Activated CD4-positive, CD25-positive, alpha-beta regulatory T cell treated with anti-CD3 and anti-CD28 coated beads, Interleukin-2, amount 50 U/mL, for 72 hours (primary cell): ENCODE measurements around the gene METTL13.
A peak's percentile ranks its signal among the peaks of the same experiment; 100 is the strongest.

Source experiments
- DNase-seq: peaks from one replicate; pipeline ENCODE4 v3.0.0; 2021

The METTL13 gene

DNA sequence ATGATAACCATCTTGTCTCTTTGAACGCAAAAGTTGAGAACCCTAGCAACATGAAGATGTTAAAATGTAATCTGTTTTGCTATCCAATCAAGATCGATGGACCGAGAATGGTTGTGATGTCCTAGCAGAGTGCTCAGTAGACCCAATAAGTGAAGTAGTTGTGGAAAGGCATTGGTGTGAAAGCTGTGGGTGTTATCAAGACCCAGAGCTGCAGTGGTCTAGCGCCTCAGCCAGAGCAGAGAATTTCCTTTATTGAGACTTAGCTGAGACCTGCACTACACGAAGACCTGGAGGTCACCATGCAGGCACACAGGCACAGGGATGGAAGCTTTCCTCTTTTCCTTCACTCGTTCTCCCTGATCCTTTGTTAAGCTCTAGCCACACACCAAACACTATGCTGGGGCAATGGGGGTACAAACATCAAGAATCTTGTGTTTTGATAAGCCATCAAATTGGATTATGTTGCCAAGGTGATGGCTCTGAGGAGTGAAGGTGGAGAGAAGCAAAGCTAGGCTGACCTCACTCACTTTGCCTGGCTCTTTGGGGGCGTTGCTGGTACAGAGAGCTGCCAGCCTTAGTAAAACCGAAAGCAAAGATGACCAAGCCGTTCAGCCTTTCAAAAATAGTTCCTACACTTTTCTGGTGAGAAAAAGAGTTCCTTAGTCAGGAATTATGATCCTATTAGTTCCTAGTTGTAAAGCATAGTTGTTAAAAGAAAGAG lies 24.1 kb downstream of the METTL13 start:
- DNase-seq: no peak

DNA sequence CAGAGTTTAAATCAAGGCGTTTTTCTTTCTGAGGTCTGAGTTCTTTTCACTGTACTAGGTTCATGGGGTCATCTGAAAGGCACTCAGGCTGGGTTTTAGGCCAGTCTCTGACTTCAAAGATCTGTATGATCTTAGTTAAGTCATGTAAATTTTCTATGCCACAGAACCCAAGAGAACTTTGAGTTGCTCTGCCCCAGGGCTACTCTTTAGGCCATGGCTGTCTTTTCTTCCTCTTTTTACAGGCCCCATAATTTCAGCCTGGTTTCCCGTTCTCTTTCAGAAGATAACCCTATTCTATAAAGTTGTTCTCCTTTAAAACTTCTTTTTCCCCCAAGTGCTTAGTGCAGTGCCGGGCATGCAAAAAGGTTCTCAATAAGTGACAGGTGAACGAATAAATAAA lies 26.1 kb downstream of the METTL13 start:
- no peak for DNase-seq

DNA sequence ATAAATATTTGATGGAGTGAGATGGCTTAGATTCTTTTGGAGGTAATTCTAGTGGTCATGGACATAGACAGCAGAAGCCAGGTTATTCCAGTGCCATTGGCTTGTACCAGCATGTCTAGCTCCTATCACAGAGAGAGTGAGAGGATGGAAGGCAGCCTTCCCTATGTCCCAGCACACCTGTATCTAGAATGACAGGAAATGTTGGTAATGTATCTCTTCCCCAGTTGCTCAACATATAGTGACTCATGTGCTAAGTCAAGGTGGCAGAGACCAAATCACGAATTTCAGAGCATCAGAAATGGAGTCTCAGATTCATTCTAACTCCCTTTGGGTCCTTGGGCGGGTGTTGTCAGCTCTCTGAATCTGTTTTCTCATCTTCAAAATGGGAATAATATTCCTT lies 28.4 kb downstream of the METTL13 start:
- no peak for DNase-seq

DNA sequence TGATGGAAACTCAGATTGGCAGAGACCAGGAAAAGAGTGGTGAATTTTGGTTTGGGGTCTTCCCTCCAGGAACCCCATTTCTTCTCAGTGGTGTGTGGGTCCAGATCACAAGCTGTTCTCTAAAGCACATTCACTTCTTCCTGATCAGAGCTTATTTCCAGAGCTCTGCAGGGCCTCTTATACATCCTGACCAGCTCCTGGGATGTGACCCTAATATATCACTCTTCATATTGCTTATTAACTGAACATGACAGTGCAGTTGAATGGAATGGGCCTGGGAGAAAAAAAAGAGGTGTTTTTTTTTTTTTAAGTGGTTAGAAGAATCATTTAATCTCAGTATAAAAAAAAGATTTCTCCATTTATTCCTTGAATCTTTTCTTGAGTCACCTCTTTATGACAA lies 30.2 kb downstream of the METTL13 start:
- DNase-seq: no peak

DNA sequence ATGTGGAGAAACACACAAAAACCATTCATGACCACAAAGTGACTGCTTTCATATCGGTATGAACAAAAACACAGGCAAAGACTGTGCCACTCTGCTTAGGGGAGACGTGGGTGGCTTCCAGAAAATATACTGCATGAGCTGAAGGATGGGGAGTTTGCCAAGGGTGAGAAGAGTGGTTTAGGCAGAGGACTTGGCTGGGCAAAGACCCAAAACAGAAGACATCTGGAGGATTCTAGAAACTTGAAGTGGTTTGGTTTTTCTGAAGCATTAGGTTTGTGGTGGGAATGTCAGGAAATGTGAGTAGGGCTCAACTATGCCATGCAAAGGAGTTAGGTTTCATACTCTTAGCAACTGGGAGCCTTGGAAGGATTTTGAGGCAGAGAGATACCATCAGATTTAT lies 33.2 kb downstream of the METTL13 start:
- DNase-seq: no peak

DNA sequence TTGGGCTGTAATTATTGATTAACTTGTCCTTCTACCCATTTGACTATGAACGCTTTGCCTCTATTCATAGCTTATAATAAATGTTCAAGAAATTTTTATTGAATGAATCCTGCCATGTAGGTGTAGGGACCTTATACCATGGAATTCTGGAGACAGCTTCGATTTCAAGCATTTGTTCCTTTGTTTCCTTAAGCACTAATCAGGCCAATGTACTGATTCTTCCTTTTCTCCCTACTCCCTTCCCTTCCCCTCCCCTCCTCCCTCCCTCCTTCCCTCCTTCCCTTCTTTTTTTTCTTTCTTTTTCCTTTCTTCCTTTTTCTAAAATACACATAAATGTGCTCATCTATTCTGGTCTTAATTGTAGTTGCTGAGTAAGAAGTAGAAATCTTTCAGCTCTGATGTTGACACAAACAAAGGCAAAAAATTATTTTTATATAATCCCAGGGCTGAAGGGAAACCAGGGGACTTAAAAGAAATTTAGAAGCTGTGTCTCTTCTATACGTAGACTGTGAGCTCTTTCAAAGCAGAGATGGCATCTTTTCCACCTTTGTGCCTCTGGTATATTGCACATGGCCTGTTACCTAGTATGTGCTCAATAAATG lies 34.9 kb downstream of the METTL13 start:
- no peak for DNase-seq

DNA sequence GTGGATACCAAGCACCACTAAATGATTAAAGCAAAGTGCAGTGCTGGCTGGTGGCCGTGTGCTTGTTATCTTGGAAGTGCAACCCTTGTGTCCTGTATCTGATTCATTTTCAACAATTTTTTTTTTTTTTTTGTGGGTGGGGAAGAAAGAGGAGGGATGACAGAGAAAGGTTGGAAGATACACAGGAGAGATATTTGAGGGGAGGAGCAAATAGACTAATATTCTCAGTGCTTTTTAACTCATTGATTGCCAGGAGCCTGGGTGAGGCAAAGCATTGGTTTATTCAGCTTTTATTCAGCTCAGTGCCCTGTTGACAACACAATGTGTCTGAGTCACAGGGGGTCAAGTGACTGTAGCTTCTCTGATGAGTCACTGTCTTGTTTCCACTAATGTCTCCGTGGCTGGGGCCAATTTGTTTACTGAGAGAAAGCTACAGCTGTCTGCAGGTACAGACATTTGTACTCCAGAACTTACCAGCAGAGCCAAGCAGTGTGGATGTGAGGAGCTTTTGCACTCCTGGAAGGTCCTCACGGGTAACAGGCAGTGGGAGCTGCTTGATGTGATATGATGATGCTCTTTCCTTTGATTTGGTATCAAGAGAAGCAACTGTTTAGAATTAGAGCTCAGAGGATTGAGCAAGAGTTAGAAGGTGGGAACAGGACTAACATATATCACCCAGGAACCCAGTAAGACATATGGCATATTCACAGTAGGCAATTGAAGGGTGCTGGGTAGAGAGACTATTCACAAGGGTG lies 36.2 kb downstream of the METTL13 start:
- DNase-seq: peak; percentile 45

DNA sequence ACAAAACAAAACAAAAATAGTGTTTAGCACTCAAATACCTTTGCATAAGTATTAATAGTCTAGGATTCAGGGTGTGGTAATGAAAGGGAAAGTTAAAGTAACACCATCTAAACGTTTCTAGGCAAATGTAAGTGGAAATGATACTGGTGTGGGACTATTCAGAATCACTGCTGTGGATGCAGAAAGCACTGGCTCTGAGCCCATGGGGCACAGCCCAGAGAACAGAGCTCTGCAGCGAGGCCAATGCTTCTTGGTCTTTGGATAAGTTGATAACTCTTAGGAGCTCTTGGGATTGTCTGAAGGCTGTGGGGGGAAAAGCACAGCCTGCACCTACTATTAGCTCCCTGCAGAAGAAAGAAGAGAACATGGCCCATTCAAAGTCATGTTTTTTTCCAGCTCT lies 38.5 kb downstream of the METTL13 start:
- DNase-seq: no peak

DNA sequence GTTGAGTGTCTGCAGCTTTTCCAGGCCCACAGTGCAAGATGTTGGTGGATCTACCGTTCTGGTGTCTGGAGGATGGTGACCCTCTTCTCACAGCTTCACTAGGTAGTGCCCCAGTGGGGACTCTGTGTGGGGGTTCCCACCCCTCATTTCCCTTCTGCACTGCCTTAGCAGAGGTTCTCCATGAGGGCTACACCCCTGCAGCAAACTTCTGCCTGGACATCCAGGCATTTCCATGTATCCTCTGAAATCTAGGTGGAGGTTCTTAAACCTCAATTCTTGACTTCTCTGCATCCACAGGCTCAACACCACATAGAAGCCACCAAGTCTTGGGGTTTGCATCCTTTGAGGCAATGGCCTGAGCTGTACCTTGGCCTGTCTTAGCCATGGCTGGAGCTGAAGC lies 45.5 kb downstream of the METTL13 start:
- no peak for DNase-seq

DNA sequence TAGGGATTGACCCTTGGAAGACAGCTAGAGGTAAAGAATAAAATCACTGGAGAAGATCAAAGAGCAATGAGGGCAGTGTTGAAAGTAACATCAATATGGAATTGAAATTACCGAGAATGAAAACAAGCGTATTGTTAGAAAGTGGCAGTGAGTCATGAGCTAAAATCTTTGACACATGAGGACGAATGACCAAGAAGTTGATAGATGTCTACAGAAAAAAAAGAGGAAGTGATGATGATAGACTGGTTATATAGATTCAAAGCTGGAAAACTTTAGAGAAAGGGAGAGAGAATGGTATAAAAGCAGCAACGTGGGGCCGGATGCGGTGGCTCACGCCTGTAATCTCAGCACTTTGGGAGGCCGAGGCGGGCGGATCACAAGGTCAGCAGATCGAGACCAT lies 47.3 kb downstream of the METTL13 start:
- no peak for DNase-seq

DNA sequence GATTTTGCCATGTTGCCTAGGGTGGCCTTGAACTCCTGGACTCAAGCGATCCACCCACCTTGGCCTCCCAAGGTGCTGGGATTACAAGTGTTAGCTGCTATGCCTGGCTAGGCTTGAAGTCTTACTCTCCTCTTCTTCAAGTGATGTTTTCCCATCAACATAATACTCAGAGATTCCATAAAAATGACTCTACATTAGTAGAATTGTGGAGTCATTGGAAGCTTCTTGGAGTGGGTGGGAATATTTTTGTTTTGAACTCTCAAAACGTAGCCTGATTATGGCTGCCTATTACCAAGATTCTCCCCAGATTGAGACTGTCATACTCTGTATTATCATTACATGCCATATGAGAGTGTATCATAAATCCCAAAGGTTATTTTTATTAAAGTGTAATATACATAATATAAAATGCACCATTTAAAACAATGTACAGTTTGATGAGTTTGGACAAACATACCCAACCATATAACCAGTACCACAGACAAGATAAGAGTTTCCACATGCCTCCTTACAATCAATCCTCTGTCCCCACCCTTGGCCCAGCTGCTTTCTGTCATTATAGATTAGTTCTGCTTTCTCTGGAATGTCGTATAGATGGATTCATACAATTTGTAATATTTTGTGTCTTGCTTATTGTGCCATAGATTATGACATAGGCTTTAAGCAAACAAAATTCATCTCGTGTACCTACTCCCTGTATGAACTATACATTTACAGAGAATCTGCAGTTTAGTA lies 51.8 kb downstream of the METTL13 start:
- DNase-seq: no peak

DNA sequence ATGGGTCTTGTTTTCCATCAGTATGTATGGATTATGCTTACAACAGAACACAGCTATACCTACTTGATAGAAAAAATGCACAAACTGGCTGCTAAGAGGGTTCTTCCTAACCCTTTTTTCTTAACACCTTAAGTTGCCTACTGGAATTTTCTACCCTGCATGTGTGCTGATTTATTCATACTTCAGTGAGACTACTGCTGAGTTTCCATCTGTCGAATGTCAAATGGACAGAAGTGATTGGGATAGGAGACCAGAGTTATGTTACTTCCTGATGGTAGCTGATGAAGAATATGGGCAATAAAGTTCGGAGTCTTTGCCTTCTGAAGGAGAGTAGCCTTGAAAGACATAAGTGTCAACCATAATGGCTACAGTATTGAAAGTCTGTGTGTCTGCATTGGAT lies 53.4 kb downstream of the METTL13 start:
- no peak for DNase-seq

DNA sequence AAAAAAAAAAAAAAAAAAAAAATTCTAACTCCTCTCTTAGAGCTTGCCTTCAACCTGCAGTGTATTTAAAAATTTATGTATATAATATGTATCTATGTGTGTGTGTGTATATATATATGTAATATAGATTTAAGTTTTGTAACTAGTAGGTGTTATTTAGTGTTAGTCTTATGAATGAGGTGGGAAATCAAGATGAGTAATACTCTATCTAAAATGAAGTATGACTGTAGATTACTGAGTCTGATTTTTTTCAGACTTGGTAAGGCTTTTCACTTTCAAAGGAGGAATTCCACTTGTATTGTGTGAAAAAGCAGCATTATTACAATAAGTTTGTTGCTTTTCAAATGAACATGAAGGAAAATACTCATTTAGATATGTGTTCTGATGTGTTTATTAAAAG lies 54.4 kb downstream of the METTL13 start:
- DNase-seq: no peak

DNA sequence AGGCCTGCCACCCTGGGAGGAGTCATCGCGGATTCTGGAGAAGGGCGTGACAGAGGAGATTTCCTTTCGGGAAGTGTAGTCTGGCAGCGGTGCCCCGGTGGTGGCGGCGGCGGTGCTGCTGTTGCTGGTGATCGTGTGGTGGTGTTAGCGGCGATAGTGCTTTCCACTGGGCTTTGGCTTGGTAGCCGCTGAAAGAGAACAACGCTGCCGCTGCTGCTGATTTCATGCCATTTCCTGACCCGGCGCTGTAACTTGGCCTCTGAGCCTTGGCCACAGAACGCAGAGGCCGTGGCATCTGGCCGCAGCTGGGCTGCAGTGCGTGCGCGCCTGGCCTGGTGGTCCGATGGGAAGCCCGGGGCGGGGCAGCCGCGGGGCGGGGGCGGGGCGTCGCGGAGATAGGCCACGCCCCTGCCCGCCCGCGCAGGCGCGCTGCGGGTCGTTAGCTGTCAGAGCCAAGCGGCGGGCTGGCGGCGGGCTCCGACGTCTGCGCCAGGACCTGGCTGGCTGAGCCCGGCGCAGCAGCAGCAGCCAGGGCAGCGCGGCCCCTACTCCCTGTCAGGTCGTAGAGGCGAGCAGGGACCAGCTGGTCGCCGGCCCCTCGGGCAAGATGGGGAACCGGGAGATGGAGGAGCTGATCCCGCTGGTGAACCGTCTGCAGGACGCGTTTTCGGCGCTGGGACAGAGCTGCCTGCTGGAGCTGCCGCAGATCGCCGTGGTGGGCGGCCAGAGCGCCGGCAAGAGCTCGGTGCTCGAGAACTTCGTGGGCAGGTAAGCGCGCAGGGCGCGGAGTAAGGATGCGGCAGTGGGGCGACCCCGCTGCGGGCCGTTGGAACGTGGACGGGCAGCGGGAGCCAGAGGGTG lies 59.8 kb downstream of the METTL13 start, which contains the start of gene DNM3:
DNM3 (plus strand) TSS at position 449 of the 861 bp plus-strand sequence; CDS start at position 608, 159 bp downstream.
- DNase-seq: peak; percentile 82

DNA sequence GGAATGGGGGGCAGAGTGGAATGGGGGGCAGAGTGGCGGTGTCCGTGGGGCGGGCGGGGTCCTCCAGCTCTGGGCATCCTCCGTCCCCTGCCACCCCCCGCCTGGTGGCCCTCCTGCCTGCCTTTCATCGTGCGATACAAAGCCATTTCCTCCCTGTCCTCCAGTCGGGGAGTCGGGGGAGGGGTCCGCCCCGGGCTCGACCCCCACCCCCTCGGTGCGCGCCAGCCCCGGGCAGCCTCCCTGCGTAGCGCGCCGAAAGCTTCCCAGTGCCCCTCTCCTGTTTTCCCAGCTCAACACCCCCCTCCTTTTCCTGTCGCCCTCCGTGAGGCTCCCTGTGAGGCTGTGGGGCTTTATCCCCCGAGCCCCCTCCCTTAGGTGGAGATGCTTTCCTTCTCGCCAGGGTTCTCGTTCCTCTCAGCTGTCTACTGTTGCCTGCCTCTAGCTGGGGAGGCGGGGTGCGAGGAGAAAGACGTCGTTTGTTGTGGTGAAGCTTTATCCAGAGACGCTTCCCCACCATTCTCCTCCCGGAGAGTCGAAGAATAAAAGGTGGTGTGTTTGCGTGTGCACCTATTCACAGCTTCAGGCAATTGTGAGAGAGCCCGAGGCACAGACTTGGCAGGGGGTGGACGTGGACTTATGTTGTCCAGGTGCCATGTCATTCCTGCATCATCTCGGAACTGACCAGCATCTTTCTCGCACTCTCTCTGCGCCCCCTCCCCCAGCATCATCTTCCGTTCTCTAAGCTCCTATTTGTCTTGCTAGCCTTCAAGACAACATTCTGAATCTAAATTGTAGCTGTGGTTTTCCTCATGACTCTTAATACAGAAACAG lies 60.7 kb downstream of the METTL13 start:
- peak; percentile 33 for DNase-seq

DNA sequence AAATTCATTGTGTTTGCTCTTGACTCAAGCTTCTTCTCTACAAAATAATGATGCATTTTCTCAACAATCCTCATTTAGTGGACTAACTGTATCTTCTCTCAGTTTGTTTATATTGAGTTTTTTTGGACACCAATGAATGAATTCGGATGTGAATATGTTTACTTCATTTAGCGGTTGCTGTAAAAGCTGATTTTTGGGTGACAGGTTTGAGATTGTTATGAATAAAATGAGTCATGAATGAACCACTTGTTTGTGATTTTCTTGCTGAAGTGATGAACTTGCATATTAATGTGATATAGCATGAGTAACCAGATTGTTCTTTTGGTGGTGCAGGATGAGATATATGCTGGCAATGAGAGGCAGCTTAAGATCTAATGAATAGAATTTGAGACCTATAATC lies 62.9 kb downstream of the METTL13 start:
- DNase-seq: no peak

DNA sequence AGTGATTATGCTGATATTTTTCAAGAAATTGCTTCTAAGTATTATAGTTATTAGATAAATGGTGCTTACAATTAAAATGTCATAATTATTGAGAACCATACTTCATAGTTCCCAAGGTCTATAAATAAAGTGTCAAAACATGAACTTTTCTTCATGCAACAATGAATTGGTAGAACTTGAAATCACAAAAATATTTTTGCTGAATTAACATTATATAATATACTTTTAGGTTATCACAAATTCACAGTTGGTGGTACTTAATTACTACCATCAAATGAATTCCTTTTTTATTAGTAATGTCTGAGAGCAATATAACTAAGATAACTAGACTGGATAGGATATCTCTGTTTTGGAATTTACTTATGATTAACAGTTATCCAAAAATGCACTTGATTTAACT lies 64.5 kb downstream of the METTL13 start:
- no peak for DNase-seq
